GM13977 (cell line): ENCODE data around the gene CBFA2T2.

Experiments used
- DNase-seq: peaks from one replicate; pipeline ENCODE4 v3.0.0; 2012; ENCODE audit warnings: low spot score
- CTCF ChIP-seq: IDR thresholded peaks from 2 replicates; pipeline ENCODE4 v1.5.1; 2012; ENCODE audit warnings: mild to moderate bottlenecking, control low read depth; ENCODE audit not compliant: insufficient read depth; ENCODE audit errors: extremely low read depth, missing control alignments
- in situ Hi-C: fragments of 300-500 bp; cut with MboI; formaldehyde crosslinking; loops from one replicate; pipeline ENCODE4 v1.12.0; 2022; ENCODE audit warnings: low sequenced_read_pairs, low pct_unique_long_range_greater_than_20kb, mixed read lengths, inconsistent platforms; ENCODE audit not compliant: unreplicated experiment

Gene CBFA2T2

GRCh38 chr20:33552519-33552918 lies 62.6 kb downstream of the CBFA2T2 start:
- DNase-seq: no peak
- no peak for TF ChIP-seq CTCF
- in situ Hi-C loops: no loop called here

GRCh38 chr20:33553516-33553915 lies 63.6 kb downstream of the CBFA2T2 start:
- in situ Hi-C loops: no loop called here
- DNase-seq: no peak
- TF ChIP-seq CTCF: no peak

GRCh38 chr20:33554914-33555420 lies 65.1 kb downstream of the CBFA2T2 start:
- DNase-seq: peak; percentile 73
- TF ChIP-seq CTCF: no peak

GRCh38 chr20:33555755-33556154 lies 65.9 kb downstream of the CBFA2T2 start:
- in situ Hi-C loops: no loop called here
- TF ChIP-seq CTCF: no peak
- DNase-seq: no peak

More at GRCh38 chr20:33554914-33555420, 65.1 kb downstream of the CBFA2T2 start:
- in situ Hi-C loops: no loop called here

- in situ Hi-C loops: no loop called here
- no peak for TF ChIP-seq CTCF
- no peak for DNase-seq
Observed at GRCh38 chr20:33556246-33556645, 66.3 kb downstream of the CBFA2T2 start.

- DNase-seq: no peak
- in situ Hi-C loops: no loop called here
- TF ChIP-seq CTCF: no peak
Observed at GRCh38 chr20:33558348-33559144, 68.7 kb downstream of the CBFA2T2 start.

- DNase-seq: no peak
- in situ Hi-C loops: no loop called here
- TF ChIP-seq CTCF: no peak
Observed at GRCh38 chr20:33559212-33559611, 69.3 kb downstream of the CBFA2T2 start.
